Neural crest cell (in vitro differentiated cells): Measurements from ENCODE around the gene LRRC7. TPM values are rescaled to one million over a fixed set of nuclear protein-coding genes. Genes with fewer than 3 reads are reported as not detected.

Experiments used
- DNase-seq: peaks from one replicate; pipeline ENCODE4 v3.0.0; 2021; ENCODE audit warnings: low read depth, mixed read lengths, low spot score
- H3K27ac Mint-ChIP-seq: one replicate; pipeline ENCODE4 v1.8.0; 2021; ENCODE audit warnings: mild to moderate bottlenecking, mixed read lengths; ENCODE audit not compliant: unreplicated experiment
- H3K27me3 Mint-ChIP-seq: 2 replicates; pipeline ENCODE4 v1.8.0; 2021; ENCODE audit warnings: low read depth, mild to moderate bottlenecking, mixed read lengths
- H3K36me3 Mint-ChIP-seq: 2 replicates; pipeline ENCODE4 v1.8.0; 2021; ENCODE audit warnings: low read depth, mild to moderate bottlenecking, mixed read lengths
- H3K4me1 Mint-ChIP-seq: 2 replicates; pipeline ENCODE4 v1.8.0; 2021; ENCODE audit warnings: mixed read lengths
- H3K4me3 Mint-ChIP-seq: one replicate; pipeline ENCODE4 v1.8.0; 2021; ENCODE audit warnings: mild to moderate bottlenecking, mixed read lengths
- H3K9me3 Mint-ChIP-seq: 2 replicates; pipeline ENCODE4 v1.8.0; 2021; ENCODE audit warnings: mixed read lengths
- CTCF ChIP-seq: fragments of 200-600 bp; sonication (generic); conservative IDR thresholded peaks from 2 replicates; pipeline ENCODE4 v1.5.0; 2021; ENCODE audit warnings: antibody characterized with exemption, mild to moderate bottlenecking
- total RNA-seq: library from RNA; stranded (reverse); gene quantifications from 2 replicates; pipeline ENCODE4 v1.2.1, GENCODE V29; 2021

LRRC7 gene
- total RNA-seq, 1 donor from 2014 or later, result 2.4 TPM

GRCh38 chr1:69587391-69587790, 19.7 kb downstream of the LRRC7 start:
- Mint-ChIP-seq H3K9me3 (no peaks in the 10 kb centered on the region), H3K27ac (no peak overlapping the region), H3K4me1 (no peaks in the 10 kb centered on the region), H3K27me3 (no peaks in the 10 kb centered on the region), H3K4me3 (no peak overlapping the region), H3K36me3 (no peaks in the 10 kb centered on the region)
- no peak for TF ChIP-seq CTCF
- no peak for DNase-seq

DNA sequence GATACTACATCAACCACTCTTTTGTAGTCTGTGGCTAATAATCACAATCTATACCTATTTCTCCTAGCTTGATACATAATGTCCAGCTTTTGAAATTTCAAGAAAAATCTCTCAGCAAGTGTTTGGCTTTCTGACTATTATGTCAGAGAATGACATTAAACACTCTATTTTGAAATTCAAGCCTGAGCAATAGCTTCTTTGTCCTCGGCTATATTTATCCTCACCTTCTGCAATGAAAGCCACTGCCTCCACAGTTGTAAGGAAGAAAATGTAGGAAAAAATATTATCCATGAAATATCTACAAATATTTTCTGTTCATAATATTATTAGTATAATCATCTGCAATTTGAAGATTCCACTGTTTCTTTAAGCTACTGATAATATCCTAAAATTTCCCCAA, 22.1 kb downstream of the LRRC7 start:
- TF ChIP-seq CTCF, result no peak
- Mint-ChIP-seq H3K36me3 (no peaks in the 10 kb centered on the region), H3K4me1 (no peaks in the 10 kb centered on the region), H3K27me3 (no peaks in the 10 kb centered on the region), H3K4me3 (no peak overlapping the region), H3K27ac (no peak overlapping the region), H3K9me3 (no peaks in the 10 kb centered on the region)
- no peak for DNase-seq

- Mint-ChIP-seq H3K9me3 (no peaks in the 10 kb centered on the region), H3K27me3 (no peaks in the 10 kb centered on the region), H3K4me3 (no peak overlapping the region), H3K4me1 (no peaks in the 10 kb centered on the region), H3K27ac (no peak overlapping the region), H3K36me3 (no peaks in the 10 kb centered on the region)
- no peak for TF ChIP-seq CTCF
- no peak for DNase-seq
Observed at GRCh38 chr1:69592341-69592740, 24.6 kb downstream of the LRRC7 start.

GRCh38 chr1:69595486-69595885, 27.8 kb downstream of the LRRC7 start:
- TF ChIP-seq CTCF, result no peak
- Mint-ChIP-seq H3K27me3 (no peaks in the 10 kb centered on the region), H3K36me3 (no peaks in the 10 kb centered on the region), H3K9me3 (no peaks in the 10 kb centered on the region), H3K27ac (no peak overlapping the region), H3K4me1 (no peaks in the 10 kb centered on the region), H3K4me3 (no peak overlapping the region)
- no peak for DNase-seq

DNA sequence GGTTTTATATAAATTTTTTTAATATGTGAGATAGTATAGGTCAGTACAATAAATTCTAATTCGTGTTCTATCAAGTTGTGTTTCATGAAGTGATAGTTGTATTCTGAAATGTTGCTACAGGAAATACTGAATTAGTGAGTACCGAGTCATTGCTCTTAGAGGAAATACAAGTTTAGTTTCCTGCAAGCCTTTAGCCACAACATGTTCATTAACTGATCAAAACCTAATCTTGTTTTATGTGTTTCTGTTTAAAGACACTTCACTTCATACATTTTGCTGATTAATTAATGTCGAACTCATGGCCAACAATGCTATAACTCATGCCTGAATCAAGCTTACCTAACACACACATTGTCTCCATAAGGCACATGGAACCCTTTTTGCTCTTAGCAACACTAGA, 43.6 kb downstream of the LRRC7 start:
- no peak overlapping the region for H3K4me3 Mint-ChIP-seq
- DNase-seq, result no peak
- no peaks in the 10 kb centered on the region for H3K9me3 Mint-ChIP-seq
- H3K36me3 Mint-ChIP-seq, result no peaks in the 10 kb centered on the region
- no peak overlapping the region for H3K27ac Mint-ChIP-seq
- H3K27me3 Mint-ChIP-seq, result no peaks in the 10 kb centered on the region
- no peak for TF ChIP-seq CTCF
- H3K4me1 Mint-ChIP-seq, result peaks cover 8% of the 10 kb centered on the region

DNA sequence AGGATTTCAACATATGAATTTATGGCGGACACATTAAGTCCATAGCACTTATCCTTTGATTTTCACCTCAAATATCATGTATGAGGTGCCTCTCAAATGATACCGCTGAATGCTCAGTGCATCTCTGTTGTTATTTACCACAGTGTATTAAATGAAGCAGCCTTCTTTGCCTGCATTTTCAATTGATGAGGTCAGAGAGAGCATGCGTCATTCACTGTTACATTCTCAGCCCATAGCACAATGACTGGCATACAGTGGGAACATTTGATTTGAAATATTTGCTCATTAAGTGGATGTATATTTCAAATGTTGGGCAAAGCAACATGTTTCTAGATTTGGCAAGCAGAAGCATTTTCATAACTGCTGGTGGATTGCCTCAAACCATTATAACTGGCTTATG, 45.7 kb downstream of the LRRC7 start:
- no peaks in the 10 kb centered on the region for H3K9me3 Mint-ChIP-seq
- H3K27me3 Mint-ChIP-seq, result no peaks in the 10 kb centered on the region

More for the DNA sequence above, 45.7 kb downstream of the LRRC7 start:
- H3K4me3 Mint-ChIP-seq, result no peak overlapping the region
- no peaks in the 10 kb centered on the region for H3K36me3 Mint-ChIP-seq
- H3K27ac Mint-ChIP-seq, result no peak overlapping the region
- no peak for TF ChIP-seq CTCF
- no peak for DNase-seq
- peaks cover 8% of the 10 kb centered on the region for H3K4me1 Mint-ChIP-seq
